PC-3 (cell line): ENCODE data around the gene RBM4B. TPM values are rescaled to one million over a fixed set of nuclear protein-coding genes. Genes with fewer than 3 reads are reported as not detected.

Source experiments
- ATAC-seq: fragments of 200-7000 bp; cut with Tn5 transposase; 2 replicates; pipeline ENCODE4 v1.9.1; 2020; ENCODE audit warnings: mild to moderate bottlenecking, moderate library complexity
- BruUV-seq: library from RNA; stranded (reverse); fragments of 400-500 nt; replicated peaks from 2 replicates; lab custom pipeline; 2021; lab: Mats Ljungman, UMichigan
- CTCF ChIA-PET: fragments of 300-600 bp; sonication (Branson Sonifier 250); formaldehyde crosslinking; loops from one replicate; lab custom pipeline; 2022; ENCODE audit warnings: antibody characterized with exemption; lab: Charles Lee
- POLR2A ChIA-PET: fragments of 300-600 bp; sonication (Branson Sonifier 250); formaldehyde crosslinking; loops from one replicate; lab custom pipeline; 2022; ENCODE audit warnings: antibody characterized with exemption; ENCODE audit not compliant: unreplicated experiment; lab: Charles Lee
- DNase-seq: peaks from one replicate; pipeline ENCODE4 v3.0.0-alpha.2; 2015
- H2AFZ ChIP-seq: fragments of 300-600 bp; sonication (generic); 2 replicates; pipeline ENCODE4 v1.6.0; 2016; ENCODE audit warnings: antibody characterized with exemption, low read length
- H3F3A ChIP-seq: fragments of 300-600 bp; sonication (generic); one replicate; pipeline ENCODE4 v1.6.0; 2017; ENCODE audit warnings: antibody characterized with exemption, low read length, control low read depth, mild to moderate bottlenecking; ENCODE audit not compliant: unreplicated experiment
- H3K27ac ChIP-seq: fragments of 300-600 bp; sonication (generic); 2 replicates; pipeline ENCODE4 v1.5.1; 2016; ENCODE audit warnings: mild to moderate bottlenecking, low read length
- H3K27me3 ChIP-seq: fragments of 300-600 bp; sonication (generic); 2 replicates; pipeline ENCODE4 v1.6.1; 2016; ENCODE audit warnings: low read length, mixed read lengths
- H3K36me3 ChIP-seq: fragments of 300-600 bp; sonication (generic); 2 replicates; pipeline ENCODE4 v1.6.1; 2016; ENCODE audit warnings: low read depth, mixed run types, low read length, mixed read lengths
- H3K4me1 ChIP-seq: fragments of 300-600 bp; sonication (generic); 2 replicates; pipeline ENCODE4 v1.5.1; 2016; ENCODE audit warnings: low read length; ENCODE audit not compliant: insufficient read depth
- H3K4me2 ChIP-seq: fragments of 300-600 bp; sonication (generic); 2 replicates; pipeline ENCODE4 v1.6.0; 2016; ENCODE audit warnings: low read length
- H3K4me3 ChIP-seq: fragments of 300-600 bp; sonication (generic); 2 replicates; pipeline ENCODE4 v1.5.1; 2016; ENCODE audit warnings: mild to moderate bottlenecking, low read length, mixed read lengths
- H3K79me2 ChIP-seq: fragments of 300-600 bp; sonication (generic); 2 replicates; pipeline ENCODE4 v1.6.1; 2017; ENCODE audit warnings: low read length, mixed read lengths
- H3K9ac ChIP-seq: fragments of 300-600 bp; sonication (generic); 2 replicates; pipeline ENCODE4 v1.6.0; 2016; ENCODE audit warnings: mild to moderate bottlenecking, low read length
- H3K9me2 ChIP-seq: fragments of 300-600 bp; sonication (generic); replicated peaks from 2 replicates; pipeline ENCODE4 v1.6.1; 2016; ENCODE audit warnings: mixed run types, low read length, mixed read lengths
- H3K9me3 ChIP-seq: fragments of 300-600 bp; sonication (generic); 2 replicates; pipeline ENCODE4 v1.6.1; 2016; ENCODE audit warnings: low read length, mixed read lengths
- H4K20me1 ChIP-seq: fragments of 300-600 bp; sonication (generic); 2 replicates; pipeline ENCODE4 v1.6.1; 2016; ENCODE audit warnings: low read length, mixed read lengths
- EZH2 ChIP-seq: fragments of 300-600 bp; sonication (generic); IDR thresholded peaks from one replicate; pipeline ENCODE4 v1.6.1; 2017; ENCODE audit warnings: antibody characterized with exemption, mild to moderate bottlenecking, low read length; ENCODE audit not compliant: unreplicated experiment
- EZH2phosphoT487 ChIP-seq: fragments of 300-600 bp; sonication (generic); IDR thresholded peaks from 2 replicates; pipeline ENCODE4 v1.6.1; 2018; ENCODE audit warnings: mild to moderate bottlenecking, antibody characterized with exemption, low read length, borderline replicate concordance
- intact Hi-C: fragments of 100-400 bp; cut with micrococcal nuclease; formaldehyde crosslinking; loops from 2 replicates; pipeline ENCODE4 v1.9.0; 2023
- total RNA-seq: library from RNA; depleted of rRNA; stranded (reverse); fragments of >200 nt; gene quantifications from 2 replicates; pipeline ENCODE4 v1.2.3, GENCODE V29; 2014
- TF ChIP-seq, protein P1 (sequence below): fragments of 300-600 bp; sonication (generic); conservative IDR thresholded peaks from 2 replicates; pipeline ENCODE4 v1.5.1; 2017; ENCODE audit warnings: antibody characterized with exemption, low read depth, mild to moderate bottlenecking, low read length

Gene RBM4B
- total RNA-seq, 1 experiment from 2014 or later: 40.2 TPM

DNA sequence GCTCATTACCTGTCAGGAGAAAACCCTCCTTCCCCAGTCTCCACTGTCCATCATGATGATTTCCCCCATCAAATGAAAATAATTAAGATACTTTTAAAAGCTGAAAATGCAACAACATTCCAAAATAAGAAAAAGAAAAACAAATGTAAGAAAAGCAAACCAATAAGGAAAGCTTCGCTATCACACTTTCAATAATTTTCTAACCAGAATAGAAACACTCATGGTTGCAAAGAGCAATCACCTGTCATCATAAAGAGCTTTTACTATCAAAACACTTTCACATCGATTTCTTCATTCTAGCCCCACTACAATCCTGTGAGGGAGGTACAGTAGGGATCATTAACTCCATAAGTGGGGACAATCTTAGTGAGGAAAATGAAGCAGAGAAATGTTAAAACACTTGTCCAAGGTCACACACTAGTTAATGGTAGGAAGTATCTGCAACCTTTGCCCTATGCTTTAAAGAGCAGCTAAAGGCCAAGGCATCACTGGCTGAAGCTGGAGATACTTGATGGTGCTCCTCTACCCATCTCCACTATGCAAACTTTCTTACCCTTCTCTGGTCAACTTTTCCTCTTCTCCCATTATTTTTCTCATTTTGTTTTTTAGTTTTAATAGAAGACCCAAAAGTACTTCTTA is 2.6 kb downstream of the RBM4B start:
- CTCF ChIA-PET: no interaction called here
- intact Hi-C loops: no loop called here
- peak overlapping the region; percentile 85 for H3K4me2 ChIP-seq
- H3K36me3 ChIP-seq: peaks cover 17% of the 10 kb centered on the region
- no peaks in the 10 kb centered on the region for H3K27me3 ChIP-seq
- peaks cover 35% of the 10 kb centered on the region for H3K4me1 ChIP-seq
- H4K20me1 ChIP-seq: 0 out of 2 replicates have a peak, but pooled peaks cover 7% of the 10 kb centered on the region
- no peaks in the 10 kb centered on the region for H3K9me2 ChIP-seq
- DNase-seq (no peak), ATAC-seq (no peak)
- no peaks in the 10 kb centered on the region for H3K9me3 ChIP-seq
- POLR2A ChIA-PET: no interaction called here
- H2AFZ ChIP-seq: no peak overlapping the region
- H3K4me3 ChIP-seq: peak overlapping the region; percentile 68
- TF ChIP-seq, protein P1, sequence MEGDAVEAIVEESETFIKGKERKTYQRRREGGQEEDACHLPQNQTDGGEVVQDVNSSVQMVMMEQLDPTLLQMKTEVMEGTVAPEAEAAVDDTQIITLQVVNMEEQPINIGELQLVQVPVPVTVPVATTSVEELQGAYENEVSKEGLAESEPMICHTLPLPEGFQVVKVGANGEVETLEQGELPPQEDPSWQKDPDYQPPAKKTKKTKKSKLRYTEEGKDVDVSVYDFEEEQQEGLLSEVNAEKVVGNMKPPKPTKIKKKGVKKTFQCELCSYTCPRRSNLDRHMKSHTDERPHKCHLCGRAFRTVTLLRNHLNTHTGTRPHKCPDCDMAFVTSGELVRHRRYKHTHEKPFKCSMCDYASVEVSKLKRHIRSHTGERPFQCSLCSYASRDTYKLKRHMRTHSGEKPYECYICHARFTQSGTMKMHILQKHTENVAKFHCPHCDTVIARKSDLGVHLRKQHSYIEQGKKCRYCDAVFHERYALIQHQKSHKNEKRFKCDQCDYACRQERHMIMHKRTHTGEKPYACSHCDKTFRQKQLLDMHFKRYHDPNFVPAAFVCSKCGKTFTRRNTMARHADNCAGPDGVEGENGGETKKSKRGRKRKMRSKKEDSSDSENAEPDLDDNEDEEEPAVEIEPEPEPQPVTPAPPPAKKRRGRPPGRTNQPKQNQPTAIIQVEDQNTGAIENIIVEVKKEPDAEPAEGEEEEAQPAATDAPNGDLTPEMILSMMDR: no peak
- no peak for TF ChIP-seq EZH2
- no peak overlapping the region for H3K9ac ChIP-seq
- peaks cover 3% of the 10 kb centered on the region for H3F3A ChIP-seq
- H3K27ac ChIP-seq: no peak overlapping the region
- H3K79me2 ChIP-seq: peaks cover 73% of the 10 kb centered on the region
- BruUV-seq: no TSS peak

DNA sequence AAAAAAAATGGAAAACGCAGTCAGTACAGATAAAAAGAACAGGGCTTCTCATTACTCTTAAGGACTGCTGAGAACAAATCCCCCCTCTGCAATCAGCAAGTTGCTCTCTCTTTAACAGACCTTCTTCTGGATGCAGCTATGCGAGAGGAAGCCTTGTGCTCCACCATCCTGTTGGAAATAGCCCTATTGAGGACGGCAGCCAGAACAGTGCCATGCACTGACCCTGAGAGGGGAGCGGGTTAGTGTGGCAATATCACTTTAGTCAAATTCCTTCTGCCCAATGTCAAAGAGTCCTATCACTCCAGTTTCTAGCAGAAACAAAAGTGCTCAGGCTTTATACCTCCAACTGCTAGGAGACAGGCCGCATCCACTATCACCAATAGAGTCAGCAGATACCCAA is 6.9 kb downstream of the RBM4B start:
- no peak overlapping the region for H3K9ac ChIP-seq
- H3K9me2 ChIP-seq: no peaks in the 10 kb centered on the region
- no peak for DNase-seq
- intact Hi-C loops: no loop called here
- H3K4me2 ChIP-seq: no peak overlapping the region
- peaks cover 11% of the 10 kb centered on the region for H3K4me1 ChIP-seq
- peaks cover 7% of the 10 kb centered on the region for H3F3A ChIP-seq
- TF ChIP-seq EZH2phosphoT487: no peak
- TF ChIP-seq, protein P1: no peak
- TF ChIP-seq EZH2: no peak
- POLR2A ChIA-PET: no interaction called here
- BruUV-seq: no TSS peak
- no peaks in the 10 kb centered on the region for H3K9me3 ChIP-seq
- H3K79me2 ChIP-seq: peaks cover 94% of the 10 kb centered on the region
- H3K36me3 ChIP-seq: peaks cover 40% of the 10 kb centered on the region
- ATAC-seq: no peak
- peaks cover 12% of the 10 kb centered on the region; the same call in 1 of the 2 replicates for H4K20me1 ChIP-seq
- CTCF ChIA-PET: no interaction called here
- H3K27me3 ChIP-seq: no peaks in the 10 kb centered on the region
- H3K27ac ChIP-seq: no peak overlapping the region
- no peak overlapping the region for H3K4me3 ChIP-seq
- H2AFZ ChIP-seq: no peak overlapping the region

DNA sequence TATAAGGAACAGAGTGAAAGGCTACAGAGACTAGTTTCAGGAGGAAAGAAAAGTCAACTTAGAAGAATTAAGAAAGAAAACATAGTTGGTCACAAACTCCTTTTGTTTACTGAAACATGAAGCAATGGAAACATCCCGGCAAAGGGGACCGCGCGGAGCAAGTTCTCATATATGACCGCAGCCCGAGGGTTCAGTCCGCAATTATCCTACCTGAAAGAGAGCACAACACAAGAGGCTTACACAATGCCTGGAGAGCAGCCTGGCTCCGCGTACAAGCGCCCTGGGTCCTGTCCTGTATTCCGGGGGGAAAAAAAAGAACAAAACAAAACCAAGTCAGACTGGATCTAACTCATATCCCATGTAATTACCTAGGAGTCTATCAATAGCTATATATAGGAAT is 12.3 kb downstream of the RBM4B start:
- DNase-seq (no peak), ATAC-seq (no peak)
- H3K27me3 ChIP-seq: no peaks in the 10 kb centered on the region
- no peak overlapping the region for H2AFZ ChIP-seq
- H3K9ac ChIP-seq: no peak overlapping the region
- H3K9me3 ChIP-seq: no peaks in the 10 kb centered on the region
- no peak overlapping the region for H3K27ac ChIP-seq
- peaks cover 4% of the 10 kb centered on the region for H3F3A ChIP-seq
- no peak overlapping the region for H3K4me2 ChIP-seq
- TF ChIP-seq EZH2 (no peak), EZH2phosphoT487 (no peak)
- TF ChIP-seq, protein P1: no peak
- ChIA-PET CTCF (no interaction called here), POLR2A (no interaction called here)
- intact Hi-C loops: no loop called here
- BruUV-seq: no TSS peak
- no peak overlapping the region for H3K4me3 ChIP-seq
- peaks cover 58% of the 10 kb centered on the region for H3K36me3 ChIP-seq
- H3K4me1 ChIP-seq: no peaks in the 10 kb centered on the region
- H3K9me2 ChIP-seq: no peaks in the 10 kb centered on the region
- H3K79me2 ChIP-seq: peaks cover 74% of the 10 kb centered on the region
- peaks cover 9% of the 10 kb centered on the region; the same call in 1 of the 2 replicates for H4K20me1 ChIP-seq
